ENCODE data around the gene STAT5B.
A peak's percentile ranks its signal among the peaks of the same experiment; 100 is the strongest.
"Not testable (repeated sequence)": the region's sequence is repeated elsewhere in the genome, so short reads cannot be mapped to it uniquely, and the experiment has no call there.

The STAT5B gene

DNA sequence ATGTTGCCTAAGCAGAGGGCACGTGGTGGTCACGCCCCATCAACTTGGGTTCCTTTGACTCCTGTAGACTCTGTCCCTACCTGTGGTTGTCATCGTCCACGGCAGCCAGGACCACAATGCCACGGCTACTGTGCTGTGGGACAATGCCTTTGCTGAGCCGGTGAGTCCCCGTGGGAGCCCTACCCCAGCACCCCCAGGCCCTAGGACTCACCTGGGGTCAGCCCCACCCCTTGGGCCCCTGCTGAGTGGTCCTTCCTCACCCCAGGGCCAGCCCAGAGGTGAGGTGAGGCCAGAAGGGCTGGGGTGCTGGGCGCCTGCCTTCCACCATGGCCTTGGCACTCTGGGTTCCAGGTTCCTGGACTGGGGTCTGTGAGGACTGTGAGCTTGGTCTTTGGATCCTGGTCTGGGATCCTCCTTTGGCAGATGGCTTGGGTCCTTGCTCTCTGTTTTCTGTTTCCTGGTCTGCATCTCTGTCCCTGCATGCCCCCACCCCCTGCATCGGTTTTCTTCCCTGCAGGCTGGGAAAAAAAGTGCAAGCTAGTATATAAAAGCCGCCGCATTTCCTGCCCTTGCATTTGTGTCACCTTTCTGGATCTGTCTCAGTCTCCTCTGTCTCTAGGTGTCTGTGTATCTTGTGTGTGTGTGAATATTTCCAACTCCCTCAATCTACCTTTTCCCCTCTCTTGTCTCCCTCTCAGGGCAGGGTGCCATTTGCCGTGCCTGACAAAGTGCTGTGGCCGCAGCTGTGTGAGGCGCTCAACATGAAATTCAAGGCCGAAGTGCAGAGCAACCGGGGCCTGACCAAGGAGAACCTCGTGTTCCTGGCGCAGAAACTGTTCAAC, 29.6 kb upstream of the STAT5B start:
- DNase-seq = no peak

DNA sequence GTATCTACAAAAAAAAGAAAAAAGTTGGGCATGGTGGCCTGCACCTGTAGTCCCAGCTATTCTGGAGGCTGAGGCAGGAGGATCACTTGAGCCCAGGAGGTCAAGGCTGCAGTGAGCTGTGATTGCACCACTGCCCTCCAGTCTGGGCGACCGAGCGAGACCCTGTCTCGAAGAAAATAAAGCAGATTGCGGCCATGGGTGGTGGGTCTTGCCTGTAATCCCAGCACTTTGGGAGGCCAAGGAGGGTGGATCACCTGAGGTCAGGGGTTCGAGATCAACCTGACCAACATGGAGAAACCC, 28.8 kb upstream of the STAT5B start:
- not testable (repeated sequence) for DNase-seq

DNA sequence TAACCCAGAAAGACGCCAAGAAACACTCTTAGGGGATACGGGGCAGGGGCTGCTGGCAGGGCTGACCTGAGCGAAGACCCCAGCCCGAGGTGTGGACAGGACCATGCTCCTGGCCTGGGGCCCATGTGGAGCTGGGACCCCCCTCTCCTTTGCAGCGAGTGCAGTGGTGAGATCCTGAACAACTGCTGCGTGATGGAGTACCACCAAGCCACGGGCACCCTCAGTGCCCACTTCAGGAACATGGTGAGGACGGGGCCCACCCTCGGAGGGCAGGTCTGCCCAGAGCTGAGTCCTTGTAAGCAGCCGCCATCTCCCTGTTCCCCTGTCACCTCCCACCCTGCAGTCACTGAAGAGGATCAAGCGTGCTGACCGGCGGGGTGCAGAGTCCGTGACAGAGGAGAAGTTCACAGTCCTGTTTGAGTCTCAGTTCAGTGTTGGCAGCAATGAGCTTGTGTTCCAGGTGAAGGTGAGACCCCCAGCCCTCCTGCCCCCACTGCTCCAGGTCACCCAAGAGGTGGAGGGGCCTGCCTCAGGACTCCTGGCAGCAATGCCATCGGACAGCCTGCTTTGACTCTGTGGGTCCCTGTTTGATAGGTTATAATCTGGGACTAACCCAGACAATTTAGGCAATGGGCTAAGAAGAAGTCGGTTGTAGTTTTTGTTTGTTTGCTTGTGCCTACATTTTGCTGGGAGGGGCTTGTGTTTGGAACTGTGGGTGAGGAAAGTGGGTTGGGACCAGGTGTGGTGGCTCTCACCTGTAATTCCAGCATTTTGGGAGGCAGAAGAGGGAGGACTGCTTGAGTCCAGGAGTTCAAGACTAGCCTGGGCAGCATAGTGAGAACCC, 28.2 kb upstream of the STAT5B start:
- no peak for DNase-seq

DNA sequence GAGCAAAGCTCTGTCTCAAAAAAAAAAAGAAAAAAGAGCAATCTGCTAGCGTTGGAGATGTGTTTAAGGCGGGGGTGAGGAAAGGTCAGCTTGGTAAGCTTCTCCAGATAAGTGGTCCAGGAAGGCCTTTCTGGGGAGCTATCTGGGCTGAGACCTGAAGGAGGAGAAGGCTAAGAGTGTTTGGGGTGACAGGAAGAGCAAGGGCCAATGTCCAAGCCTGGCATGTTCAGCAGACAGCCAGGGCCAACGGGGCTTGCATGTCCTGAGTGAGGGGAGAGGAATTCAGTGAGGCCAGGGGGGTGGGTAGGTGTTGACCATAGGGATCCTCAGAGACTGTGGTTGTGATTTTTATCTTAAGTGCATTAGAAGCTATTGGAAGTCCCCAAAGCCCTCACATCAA, 27.5 kb upstream of the STAT5B start:
- DNase-seq = no peak

DNA sequence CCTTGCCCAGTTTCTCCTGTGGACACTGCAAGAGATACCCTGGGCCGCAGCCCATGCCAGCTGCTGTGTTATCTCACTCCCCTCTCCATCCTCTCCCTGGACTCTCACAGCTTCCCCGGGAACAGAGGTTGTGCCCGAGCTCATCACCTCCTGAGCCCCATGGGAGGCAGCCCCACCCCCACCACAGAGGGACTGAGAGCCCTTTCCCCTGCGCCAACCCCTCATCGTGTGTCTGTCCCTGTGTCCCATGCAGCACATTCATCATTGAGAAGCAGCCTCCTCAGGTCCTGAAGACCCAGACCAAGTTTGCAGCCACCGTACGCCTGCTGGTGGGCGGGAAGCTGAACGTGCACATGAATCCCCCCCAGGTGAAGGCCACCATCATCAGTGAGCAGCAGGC, 24.8 kb upstream of the STAT5B start:
- DNase-seq = no peak

DNA sequence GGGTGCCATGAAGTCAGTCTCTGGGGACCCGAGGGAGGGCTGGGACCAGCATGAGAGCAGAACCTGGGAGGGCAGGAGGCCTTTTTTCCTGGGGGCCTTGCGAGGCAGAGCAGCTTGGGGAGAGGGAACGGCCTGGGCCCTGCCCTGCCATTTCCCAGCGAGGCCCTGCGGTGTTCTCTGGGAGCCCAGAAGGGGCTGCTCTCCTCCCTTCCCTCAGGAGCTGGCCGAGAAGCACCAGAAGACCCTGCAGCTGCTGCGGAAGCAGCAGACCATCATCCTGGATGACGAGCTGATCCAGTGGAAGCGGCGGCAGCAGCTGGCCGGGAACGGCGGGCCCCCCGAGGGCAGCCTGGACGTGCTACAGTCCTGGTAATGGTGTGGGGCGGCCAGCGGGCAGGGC, 23.7 kb upstream of the STAT5B start:
- not testable (repeated sequence) for DNase-seq

DNA sequence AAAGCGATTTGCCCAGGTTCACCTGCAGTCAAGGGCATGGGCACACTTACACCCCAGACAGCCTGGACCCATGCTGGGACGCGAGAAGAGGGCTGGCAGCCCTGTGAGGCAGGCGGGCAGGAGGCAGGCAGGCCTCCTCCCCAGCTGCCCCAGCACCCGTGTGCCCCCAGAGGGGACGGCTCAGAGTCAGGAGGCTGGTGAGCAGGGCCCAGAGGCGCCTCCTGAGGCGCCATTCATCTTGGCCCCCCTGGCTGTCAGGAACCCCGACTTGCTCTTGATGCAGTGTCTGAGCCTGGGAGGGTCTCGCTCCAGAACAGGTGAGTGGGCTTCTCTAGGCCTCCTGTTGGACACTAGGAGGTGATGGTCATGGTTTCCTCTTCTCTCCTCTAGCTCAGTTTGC, 23.2 kb upstream of the STAT5B start:
- not testable (repeated sequence) for DNase-seq

DNA sequence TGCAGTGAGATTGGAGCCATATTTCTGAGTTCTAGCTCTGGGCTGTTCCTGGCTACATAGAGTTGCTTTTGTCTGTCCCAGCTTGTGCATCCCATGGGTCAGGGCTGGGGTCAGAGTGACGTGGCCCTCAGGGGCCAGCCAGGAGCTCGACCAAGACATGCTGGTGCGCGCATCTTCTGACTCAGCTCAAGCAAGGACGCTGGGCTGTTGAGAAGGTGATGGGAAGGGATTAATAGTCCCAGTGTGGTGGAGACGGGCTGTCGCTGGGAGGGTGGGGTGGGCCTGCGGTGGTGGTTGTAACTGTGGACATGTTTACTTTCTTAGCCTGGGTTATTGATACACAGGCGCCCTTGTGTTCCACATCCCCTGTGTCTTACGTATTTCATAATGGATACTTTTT, 21.6 kb upstream of the STAT5B start:
- not testable (repeated sequence) for DNase-seq

DNA sequence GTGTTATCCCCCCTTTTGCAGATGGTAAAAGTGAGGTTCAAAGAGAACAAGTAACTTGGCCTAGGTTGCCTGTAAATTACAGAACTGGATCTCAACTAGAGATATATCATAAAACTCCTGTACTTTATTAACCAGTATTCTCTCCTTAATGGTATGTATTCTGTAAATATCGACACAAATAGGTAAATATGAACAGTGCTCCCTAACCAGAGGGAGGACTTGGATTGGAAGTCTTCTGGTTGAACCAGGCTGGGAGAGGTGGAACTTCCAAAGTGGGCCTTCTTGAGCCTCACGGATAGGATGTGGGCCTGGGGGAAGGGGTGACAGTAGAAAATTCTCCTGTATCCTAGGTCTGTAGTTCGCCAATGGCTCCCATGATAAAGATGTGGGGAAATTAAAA, 19.8 kb upstream of the STAT5B start:
- DNase-seq = no peak

DNA sequence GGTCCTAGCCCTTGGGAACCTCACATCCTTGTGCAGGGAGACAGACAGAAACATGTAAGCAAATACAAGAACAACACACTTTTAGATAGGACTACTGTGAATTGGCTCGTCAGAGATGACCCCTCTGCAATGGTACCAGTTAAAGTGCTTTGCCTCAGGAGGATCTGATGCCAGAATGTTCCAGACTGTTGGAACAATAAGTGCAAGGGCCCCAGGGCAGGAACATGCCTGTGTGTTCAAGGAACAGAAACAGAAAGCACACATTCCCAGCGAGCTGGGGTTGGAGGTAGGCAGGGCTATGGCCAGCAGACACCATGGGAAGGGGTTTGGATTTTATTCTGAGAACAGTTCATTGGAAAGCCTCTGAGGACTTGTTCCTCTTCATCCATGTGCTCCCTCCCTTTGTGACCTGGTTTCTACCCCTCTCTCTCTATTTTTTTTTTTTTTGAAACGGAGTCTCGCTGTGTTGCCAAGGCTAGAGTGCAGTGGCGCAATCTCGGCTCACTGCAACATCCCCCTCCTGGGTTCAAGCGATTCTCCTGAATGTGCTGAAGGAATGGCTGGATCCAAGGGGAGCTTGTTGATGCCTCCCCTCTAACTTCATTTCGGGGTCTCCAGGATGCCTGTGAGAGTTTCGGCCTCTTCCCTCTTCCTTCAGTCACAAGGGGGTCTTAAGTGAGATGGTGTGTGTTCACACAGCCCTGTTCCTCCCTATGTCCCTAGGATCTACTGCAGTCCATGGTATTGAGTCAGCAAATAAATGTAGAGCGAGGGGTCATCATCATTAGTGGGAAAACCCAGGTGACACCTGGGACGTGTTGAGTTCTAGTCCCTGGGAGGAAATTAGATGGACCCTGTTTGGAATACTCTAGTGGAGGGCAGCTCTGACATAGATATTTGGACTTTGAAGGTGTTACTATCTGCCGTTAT, 18.5 kb upstream of the STAT5B start:
- DNase-seq = no peak

DNA sequence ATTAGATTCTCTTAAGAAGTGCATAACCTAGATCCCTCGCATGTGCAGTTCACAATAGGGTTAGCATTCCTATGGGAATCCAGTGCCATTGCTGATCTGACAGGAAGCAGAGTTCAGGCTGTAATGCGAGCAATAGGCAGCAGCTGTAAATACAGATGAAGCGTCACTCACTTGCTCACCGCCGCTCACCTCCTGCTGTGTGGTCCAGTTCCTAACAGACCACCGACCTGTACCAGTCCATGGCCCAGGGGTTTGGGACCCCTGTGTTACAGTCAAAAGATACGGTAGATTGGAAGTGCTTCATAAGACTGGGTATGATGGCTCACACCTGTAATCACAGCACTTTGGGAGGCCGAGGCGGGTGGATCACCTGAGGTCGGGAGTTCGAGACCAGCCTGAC, 14.9 kb upstream of the STAT5B start:
- no peak for DNase-seq

DNA sequence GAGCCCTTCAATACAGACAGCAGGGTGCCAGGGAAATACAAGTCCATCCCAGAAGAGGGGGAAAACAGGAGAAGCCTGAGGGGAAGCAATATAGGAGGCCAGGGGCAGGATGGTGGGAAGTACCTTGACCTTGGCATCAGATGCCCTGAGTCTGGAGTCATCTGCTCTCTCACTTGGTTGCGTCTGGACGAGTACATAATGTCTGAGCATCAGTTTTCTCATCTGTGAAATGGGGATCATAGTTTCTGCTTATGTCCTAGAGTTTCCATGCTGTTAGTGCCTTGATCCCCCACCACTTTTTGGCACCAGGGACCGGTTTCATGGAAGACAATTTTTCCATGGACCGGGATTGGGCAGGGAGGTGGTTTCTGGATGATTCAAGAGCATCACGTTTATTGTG, 14.4 kb upstream of the STAT5B start:
- no peak for DNase-seq

DNA sequence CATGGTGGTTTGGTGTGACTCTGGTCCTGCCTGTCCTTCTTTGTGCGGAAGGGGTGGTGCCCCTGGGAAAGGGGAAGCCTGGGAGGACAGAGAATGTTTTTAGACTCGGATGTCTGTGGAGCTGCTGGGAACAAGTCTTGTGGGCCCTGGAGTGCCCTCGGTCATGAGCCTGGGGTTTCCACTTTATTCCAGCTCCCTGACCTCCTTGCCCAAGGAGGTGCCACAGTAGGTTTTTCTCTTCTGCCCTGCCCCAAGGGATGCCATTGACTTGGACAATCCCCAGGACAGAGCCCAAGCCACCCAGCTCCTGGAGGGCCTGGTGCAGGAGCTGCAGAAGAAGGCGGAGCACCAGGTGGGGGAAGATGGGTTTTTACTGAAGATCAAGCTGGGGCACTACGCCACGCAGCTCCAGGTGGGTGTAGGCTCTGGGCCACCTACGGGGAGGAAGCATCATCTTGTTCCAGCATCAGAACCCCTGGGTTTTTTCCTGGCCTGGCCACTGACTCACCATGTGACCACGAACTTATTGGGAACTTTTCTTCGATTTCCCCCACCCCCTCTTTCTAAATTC, 13.5 kb upstream of the STAT5B start:
- no peak for DNase-seq

DNA sequence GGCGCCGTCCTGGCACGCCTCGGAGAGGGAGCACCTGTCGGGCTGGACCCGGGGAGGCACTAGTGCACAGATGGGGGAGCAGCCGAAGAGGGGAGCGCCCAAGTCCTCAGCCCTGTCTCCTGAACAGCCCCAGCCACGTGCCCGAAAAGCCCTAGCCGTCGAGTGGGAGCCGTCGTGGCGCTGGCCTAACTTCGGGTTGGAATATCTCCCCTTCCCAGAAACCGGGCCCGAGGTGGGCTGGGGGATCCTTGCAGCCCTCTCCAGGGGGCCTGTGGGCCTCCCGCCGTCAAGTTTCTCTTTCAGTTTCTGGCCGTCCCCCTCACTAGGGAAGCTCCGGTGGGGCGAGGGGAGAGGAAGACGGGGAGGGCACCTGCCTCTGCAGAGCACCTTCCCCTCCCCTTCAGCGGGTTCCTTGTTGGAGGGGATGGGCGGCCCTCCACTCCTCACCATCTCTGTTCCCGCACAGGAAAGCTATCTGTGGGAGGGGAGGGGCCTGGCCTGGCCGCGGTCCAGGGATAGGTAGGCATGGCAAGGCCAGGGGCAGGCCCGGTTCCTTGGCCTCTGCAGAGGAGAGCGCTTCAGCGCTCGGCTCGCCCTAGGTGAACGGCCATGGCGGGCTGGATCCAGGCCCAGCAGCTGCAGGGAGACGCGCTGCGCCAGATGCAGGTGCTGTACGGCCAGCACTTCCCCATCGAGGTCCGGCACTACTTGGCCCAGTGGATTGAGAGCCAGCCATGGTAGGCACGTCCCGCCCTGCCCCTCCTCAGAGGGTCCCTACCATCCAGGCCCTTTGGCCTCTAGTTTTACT, 12.8 kb upstream of the STAT5B start:
- DNase-seq = peak; percentile 23

DNA sequence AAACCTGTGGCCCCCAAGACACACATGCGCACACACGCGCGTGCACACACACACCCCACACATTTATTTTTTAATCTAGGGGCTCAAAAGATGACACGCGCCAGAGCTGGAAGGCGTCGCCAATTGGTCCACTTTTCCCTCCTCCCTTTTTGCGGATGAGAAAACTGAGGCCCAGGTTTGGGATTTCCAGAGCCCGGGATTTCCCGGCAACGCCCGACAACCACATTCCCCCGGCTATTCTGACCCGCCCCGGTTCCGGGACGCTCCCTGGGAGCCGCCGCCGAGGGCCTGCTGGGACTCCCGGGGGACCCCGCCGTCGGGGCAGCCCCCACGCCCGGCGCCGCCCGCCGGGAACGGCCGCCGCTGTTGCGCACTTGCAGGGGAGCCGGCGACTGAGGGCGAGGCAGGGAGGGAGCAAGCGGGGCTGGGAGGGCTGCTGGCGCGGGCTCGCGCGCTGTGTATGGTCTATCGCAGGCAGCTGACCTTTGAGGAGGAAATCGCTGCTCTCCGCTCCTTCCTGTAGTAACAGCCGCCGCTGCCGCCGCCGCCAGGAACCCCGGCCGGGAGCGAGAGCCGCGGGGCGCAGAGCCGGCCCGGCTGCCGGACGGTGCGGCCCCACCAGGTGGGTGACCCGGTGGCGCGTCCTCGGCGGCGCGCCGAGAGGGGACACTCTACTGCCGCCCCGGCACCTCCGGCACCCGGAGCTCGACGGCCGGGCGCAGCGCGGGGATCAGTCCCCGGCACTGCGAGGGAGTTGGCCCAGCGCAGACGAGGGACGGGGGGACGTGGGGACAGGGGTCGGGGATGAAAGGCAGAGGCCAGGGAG, 12.0 kb upstream of the STAT5B start, which contains the start of gene STAT5A:
Gene STAT5A (plus strand): TSS at position 522 of the 826 bp plus-strand sequence. CDS start 914 bp downstream, outside the sequence.
- DNase-seq = peak; percentile 37

DNA sequence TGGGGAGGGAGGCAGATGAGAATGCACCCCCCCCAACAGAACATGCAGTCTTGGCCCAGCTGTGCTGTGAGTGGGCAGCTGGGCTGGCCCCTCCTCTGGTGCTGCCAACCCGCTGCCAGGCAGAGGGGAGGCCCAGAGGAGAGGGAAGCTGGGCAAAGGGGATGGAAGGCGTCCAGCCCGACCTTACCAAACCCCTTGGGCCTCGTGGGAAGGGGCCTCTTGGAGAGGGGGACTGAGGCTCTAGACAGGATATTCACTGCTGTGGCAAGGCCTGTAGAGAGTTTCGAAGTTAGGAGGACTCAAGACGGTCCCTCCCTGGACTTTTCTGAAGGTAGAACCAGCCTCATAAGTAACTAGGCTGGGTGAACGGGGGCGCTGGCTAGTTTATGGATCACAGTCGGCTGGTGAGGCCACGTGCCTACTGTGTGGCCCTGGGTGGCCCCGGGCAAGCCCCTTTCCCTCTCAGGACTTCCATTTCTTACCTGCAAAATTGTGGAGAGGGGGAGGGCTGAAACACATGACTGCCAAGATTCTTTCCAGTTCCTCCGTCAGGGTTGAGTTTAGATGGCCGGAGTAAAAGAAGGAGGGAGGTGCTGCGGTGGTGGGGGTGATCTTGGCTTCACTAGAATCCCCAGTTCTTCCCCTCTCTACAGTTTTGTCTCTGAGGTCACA, 11.2 kb upstream of the STAT5B start:
- no peak for DNase-seq

DNA sequence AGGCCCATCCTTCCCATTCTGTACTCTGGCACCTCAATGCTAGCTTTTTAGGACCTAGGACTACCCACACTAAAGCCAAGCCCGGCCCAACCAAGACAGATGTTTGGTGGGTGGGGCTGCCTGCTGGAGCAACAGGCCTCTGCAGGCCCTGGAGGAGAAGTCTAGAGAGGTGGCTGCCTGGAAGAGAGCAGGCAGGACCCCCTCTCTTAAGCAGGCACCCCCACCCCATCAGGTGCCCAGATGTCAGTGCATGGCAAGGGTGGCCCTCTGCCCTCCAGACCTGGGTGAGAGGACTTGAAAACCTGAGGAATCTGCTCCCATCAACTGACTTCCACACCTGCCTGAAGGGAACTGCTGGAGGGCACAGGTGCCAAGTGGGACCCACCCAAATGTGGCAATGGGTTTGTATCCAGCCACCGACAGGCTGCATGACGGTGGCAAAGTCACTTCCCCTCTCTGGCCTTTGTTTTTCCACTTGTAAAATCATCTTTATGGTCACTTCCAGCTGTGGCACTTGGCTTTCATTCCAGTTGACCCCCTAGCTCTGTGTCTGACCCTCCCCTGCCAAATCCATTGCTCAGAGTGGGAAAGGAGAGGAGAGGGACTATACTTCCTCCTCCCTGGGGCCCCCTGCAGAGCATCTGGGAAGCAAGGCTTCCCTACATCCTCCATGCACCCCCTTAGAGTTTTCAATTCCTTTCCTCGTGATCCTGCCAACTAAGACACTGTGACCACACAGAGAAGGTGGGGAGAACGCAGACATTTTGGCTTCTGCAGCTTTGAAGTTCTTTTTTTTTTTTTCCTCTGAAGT, 10.4 kb upstream of the STAT5B start:
- no peak for DNase-seq

DNA sequence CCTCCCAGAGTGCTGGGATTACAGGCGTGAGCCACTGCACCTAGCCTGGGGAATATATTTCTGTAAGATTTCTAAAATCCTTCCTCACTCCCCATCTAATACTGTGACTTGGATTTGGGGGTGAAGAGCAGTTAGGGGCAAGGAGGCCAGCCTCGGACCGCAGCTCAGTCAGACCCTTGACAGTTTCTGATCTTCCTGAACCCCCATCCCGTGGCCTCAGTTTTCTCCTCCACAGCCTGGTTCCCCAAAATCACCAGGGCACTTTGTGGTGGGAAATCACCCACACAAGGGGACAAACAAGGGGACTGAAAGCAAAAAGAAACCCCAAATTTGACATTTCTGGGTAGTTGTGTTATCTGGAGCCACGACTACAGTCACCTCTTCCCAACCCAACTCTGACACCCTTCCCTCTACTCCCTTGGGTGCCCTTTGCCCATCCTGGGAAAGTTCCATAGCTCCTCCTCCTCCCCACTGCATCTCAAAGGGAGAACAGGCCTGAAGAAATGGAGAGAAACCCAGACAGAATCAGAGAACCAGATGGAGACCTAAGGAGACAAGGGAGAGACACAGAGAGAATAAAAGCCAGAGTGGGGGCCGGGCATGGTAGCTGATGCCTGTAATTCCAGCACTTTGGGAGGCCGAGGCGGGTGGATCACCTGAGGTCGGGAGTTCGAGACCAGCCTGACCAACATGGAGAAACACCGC, 9.3 kb upstream of the STAT5B start:
- no peak for DNase-seq

DNA sequence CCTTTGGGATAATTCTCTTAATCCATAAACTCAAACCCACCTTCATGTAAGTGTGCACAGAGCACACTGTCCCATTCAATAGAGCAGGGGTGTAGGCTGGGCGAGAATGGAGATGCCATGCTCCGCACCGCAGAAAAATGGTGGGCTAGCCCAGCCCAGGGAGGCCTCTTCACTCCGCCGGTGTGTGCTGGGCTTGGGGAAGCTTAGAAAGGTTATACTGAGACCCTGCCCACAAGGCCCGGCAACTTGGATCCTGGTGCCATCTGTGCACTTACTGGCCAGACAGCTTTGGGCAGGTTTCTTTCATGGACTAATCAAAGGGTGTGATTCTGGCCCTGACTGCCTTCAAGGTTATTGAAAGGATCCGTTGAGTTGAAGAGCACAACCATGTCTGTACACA, 8.4 kb upstream of the STAT5B start:
- no peak for DNase-seq
